ENCODE data around the gene MVB12B. TPM values are rescaled to one million over a fixed set of nuclear protein-coding genes. Genes with fewer than 3 reads are reported as not detected.

MVB12B gene
- total and polyA plus RNA-seq, 2 of the 8 experiments (the other 6 are each of a cell fraction or from before 2014, with no cell fraction given) = 2.6 to 5.0 TPM

DNA sequence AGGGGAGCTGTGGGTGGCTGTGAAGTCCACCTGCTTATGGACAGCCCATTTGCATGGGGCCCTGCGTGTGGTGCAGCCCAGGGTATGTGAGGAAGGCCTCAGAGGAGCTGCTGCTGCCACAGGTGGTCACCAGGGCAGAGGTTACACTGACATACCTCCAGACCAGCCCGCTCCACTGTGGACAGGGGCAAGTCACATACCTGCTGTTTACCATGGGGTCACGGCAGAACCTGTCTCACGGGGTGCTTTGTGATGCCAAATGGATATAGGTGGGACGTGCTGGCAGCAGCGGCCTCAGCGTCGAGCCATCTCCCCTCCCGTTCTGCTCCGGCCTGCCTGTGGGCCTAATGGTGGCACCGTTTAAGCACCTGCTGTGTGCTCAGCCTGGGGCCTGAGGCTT is 159.6 kb downstream of the MVB12B start (continued):
- TF ChIP-seq POU5F1 (IDR thresholded peaks at IDR 0.05; ENCODE audit: low read depth, low read length) (no peak), TEAD4 (IDR thresholded peaks at IDR 0.05; ENCODE audit: low read depth, low read length) (no peak), BACH1 (IDR thresholded peaks at IDR 0.05; ENCODE audit: low read length) (no peak)
